Stimulated activated naive CD8-positive, alpha-beta T cell treated with anti-CD3 and anti-CD28 coated beads, Interleukin-15, Interleukin-2, amounts not matched to agents 100 U/mL and 50 U/mL, for 24 hours (primary cell): ENCODE data around the gene AMOTL2.

Experiments used
- ATAC-seq: fragments of 150-1000 bp; cut with Tn5 transposase; one replicate; pipeline ENCODE4 v1.10.0; 2021
- DNase-seq: peaks from one replicate; pipeline ENCODE4 v3.0.0; 2021

Gene AMOTL2

DNA sequence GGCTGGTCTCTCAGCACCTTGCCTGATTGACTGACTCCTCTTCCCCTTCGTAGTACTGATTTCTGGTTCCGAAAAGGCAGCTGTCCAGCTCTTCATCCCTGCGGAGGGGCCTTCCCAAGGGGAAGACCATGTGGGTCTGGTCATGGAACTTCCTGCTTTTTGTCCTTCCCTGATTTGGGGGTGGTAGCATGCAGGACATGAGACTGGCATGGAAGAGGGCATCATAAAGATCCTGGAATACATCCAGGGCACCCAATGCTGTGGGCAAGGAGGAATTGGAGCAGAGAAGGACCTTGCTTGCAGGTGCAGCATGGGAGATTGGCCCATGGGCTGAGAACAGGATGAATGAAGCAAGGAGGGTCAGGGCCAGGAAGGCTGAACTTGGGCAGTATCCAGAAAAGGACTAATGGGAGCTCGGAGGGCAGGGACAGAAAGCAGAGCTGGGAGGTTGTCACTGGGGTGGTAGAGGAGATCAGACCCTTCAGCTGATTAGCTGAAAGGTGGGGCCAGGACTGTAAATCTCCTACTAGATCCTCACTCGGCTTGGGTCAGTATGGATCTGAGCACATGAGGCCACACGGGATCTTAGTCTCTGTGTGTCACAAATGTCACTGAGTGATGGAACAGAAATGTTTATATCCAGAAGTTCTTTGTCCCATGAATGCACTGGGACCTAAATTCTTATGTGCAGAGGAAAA is 59.5 kb downstream of the AMOTL2 start:
- ATAC-seq (no peak), DNase-seq (no peak)

DNA sequence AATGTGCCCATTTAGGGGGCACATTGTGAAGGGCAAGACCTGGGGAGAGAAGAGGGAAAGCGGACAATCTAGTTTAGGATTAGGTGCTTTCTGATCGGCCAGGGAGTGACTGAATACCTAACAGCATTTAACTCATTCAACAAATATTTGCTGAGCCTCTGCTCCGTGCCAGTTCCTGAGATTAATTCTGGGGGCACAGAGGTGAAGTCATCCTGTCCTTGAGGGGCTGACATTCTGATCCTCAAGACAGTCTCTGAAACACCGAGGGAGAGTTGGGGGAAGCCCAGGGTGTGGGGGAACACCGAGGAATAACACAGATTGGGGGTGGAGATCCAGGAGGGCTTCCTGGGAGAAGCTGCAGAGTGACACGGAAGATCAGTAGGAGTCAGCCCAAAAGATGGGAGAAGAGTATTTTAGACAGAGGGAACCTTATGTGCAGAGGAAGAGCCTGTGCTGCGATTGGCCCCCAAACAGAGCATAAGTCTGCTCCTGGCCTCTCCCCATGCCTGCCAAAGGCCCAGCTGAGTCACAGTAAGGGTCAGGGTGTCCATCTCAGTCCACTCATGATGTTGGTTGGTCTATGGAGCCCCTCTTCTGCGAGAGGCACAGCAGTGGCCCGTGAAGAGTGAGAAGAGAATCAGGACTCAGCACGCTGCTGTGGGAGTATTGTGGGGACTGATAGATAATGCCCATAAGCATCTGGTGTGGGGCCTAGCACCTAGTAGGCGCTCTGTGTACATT is 60.2 kb downstream of the AMOTL2 start:
- ATAC-seq: no peak
- DNase-seq: no peak

DNA sequence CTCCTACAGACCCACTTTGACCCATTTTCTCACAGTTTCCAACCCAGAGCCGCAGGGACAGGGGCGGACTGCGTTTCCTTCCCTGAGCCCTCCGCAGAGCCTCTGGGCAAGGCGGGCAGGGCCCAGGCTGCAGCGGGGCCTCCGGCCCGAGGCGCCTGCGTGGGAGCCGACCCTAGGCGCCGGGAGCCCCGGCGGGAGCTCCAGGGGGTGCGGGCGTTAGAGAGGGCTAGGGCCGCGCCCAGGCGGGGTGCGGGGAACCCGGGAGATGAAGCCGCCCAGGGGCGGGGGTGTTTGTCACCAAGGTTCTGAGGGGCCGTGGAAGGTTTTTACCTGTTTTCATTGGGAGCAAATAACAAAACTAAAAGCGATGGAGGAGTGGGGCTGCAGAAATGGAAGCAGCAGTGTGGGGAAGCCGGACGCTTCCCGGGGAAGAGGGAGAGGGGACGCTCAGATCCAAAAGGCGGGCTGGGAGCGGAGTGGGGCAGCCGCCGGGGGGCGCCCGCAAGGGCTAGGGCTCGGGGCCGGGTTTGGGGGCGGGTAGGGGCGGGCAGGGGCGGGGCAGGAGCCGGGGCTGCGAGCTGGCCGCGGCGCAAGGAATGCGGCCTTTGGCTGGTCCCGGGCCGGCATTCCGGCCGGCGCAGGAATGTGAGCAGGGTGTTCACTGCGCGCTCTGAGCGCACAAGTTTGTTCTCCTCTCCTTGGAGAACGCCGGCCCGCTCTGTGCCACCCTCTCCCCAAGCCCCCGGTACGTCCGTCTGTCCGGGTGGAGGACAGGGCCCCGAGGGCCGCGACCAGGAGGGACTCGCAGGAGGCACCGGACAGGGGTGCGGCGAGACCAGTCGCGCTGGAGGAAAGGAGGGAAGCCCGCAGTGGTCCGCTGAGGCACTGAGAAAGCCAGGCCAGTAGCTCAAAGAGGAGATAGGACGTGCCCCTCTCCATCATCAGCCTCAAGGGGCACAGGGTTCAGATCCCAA is 61.1 kb downstream of the AMOTL2 start:
- ATAC-seq (peak; percentile 12), DNase-seq (no peak)

DNA sequence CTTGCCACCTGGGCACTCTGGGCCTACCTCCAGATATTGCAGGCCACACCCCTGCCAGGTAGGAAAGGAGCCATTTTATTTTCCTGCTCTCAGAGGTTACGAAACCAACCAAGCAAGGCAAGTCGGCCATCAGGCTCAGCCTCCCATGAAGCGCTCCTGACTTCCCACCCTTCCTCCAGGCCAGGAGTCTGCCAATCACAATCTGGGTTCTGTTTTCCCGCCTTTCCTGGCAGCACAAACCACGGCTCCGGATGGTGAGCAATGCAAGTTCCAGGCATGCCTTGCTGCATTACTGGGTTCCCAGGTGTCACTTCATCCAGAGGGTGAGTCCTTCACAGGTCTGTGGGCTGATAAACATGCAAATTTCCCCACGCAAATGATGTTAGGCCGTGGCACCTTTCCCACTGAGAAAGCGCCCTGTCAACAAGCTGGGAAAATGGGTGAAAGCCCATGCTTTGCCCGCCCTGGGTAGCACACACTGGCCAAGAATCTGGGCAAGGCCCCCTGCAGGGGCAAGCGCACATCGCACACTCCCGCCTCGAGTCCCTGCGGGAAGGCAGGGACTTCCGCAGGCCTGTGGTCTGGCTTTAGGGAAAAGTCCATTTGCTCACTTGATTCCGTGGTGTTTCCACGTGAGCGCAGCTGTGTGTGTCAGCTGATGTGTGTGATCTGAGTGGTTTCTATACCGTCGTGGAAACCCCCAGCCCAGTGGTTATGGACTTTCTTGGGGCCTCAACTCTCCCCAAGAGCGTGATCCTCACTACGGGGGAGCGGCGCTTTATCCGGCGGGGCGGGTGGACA is 62.0 kb downstream of the AMOTL2 start:
- ATAC-seq: peak; percentile 44
- peak; percentile 9 for DNase-seq

DNA sequence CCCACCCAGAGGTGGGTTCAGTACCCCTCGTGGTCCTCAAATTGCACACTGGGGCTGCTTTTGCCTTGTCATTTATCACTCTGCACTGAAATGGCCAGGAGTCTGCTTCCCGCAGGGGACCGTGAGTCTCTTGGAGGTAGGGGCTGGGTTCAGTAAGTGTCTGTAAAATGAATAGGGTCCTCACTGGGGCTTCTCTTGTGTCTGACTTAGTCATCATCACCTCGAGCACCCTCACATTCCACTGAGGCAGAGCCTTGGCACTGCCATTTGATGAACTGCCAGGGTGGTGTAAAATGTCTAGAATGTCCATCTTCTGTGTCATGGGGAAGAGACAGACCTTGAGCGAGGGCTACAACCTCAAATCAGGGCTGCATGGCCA is 62.6 kb downstream of the AMOTL2 start:
- ATAC-seq: no peak
- no peak for DNase-seq

DNA sequence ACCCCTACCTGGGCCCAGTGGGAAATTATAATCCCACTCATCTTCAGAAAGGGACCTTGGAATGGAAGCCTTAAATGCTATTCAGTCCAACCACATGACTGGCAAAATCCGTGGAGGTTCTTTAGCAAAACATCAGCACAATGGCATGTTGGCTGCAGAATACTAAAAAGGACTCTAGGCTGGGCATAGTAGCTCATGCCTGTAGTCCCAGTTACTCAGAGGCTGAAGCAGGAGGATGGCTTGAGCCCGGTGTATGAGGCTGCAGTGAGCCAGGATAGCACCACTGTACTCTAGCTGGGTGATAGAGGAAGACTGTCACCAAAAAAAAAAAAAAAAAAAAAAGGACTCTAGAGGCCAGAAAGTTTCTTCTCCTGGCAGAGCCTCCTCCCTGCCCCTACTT is 63.0 kb downstream of the AMOTL2 start:
- ATAC-seq (no peak), DNase-seq (no peak)

DNA sequence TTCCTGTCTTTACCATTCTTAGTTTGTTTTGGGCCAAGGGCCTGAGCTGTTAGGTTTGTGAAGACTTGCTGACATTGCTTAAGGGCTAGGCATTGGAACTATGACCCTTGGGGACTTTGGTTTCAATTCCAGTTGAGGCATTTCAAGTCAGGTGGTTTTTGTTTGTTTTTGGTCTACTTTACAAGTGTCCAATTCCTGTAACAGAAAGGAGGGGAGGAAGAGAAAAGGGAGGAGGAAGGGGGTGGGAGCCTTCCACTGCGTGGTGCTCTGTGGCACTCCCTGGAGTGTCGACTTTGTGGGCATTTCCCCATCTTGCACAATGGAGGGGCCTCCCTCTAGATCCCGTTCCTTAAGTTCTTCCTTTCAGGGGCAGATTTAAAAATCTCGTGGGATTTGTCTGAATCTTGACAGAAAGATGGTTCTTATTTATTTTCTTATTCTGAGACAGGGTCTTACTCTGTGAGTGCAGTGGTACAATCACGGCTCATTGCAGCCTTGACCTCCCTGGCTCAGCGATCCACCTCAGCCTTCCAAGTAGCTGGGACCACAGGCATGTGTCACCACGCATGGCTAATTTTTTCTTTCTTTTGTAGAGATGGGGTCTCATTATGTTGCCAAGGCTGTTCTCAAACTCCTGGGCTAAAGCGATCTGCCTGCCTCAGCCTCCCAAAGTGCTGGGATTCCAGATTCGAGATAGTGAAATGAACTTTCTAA is 64.1 kb downstream of the AMOTL2 start:
- no peak for DNase-seq
- no peak for ATAC-seq

DNA sequence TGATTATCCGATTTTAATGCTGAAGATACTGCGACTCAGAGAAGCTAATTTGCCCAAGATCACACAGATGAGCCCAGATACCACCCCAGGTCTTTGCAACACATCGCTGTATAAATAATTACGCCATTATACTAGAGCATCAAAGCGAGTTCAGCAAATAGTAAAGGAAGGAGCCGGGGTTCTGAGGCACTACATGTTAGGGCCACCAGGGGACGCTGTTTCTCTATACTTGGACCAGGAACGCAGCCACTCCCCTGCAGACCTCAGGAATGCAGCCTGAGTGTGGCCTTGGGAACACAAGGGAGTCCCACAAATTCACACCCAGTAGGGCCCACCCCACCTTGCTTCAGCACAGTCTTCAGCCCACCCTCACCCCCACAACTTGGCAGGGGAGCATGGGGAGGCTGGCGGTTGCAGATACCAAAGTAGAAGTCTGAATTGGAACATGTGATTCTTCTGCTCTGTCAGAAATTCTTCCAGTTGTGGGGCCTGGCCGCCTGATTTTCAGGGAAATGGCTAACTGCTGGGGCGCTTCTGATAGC is 65.8 kb downstream of the AMOTL2 start:
- peak; percentile 79 for DNase-seq

DNA sequence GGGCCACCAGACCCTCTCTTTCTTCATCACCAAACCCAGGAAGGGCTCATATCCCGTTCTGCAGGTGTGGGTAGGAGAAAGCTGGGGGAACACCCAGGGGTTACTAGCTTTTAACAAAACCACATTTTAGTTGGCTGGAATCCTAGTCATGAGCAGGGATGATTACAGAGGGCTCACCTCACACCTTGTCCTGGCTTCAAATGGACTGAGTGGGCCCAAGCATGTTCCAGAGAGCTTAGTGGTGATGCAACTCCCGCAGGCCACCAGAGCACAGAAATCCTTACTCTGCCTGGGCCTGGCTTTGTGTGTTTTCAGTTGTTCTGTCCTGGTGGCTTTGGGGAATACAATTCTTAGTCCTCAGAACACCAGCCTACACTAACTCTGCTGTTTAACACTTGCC is 66.8 kb downstream of the AMOTL2 start:
- DNase-seq (no peak), ATAC-seq (no peak)

More for the DNA sequence above, 65.8 kb downstream of the AMOTL2 start:
- peak; percentile 70 for ATAC-seq

DNA sequence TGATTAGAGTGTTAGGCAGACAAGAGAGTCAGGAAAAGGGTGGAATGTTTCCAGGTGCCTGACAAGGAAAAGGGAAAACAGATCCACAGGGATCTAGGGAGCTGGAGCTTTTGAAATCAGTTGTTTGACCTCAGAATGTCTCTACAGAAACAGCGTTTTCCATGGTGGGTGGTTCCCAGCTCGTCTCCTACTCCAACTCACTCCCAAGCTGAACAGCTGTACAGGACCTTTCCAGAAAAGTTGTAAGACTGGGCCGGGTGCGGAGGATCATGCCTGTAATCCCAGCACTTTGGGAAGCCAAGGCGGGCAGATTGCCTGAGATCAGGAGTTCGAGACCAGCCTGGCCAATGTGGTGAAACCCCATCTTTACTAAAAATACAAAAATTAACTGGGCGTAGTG is 67.9 kb downstream of the AMOTL2 start:
- ATAC-seq (no peak), DNase-seq (no peak)
